Thoracic aorta (tissue), 2 donors: ENCODE data around the gene CHN2. TPM values are rescaled to one million over a fixed set of nuclear protein-coding genes. Genes with fewer than 3 reads are reported as not detected.

ENCODE experiments used
- ATAC-seq: fragments of 150-250 bp; one replicate; pipeline ENCODE4 v1.8.0; 2017; ENCODE audit warnings: low read depth; ENCODE audit not compliant: insufficient number of reproducible peaks, low FRiP score
- DNase-seq: peaks from one replicate; pipeline ENCODE4 v3.0.0-alpha.2; 2020; ENCODE audit warnings: low spot score
- H3K27ac ChIP-seq, 2 donors: fragments of 200-600 bp; sonication (generic); 1 replicate in 1 of 2; 2 replicates in 1 of 2; pipeline ENCODE4 v1.5.1; 2016; ENCODE audit warnings: mild to moderate bottlenecking in 2 of 2, moderate library complexity in 2 of 2
- H3K27me3 ChIP-seq: fragments of 200-600 bp; sonication (generic); replicated peaks from 2 replicates; pipeline ENCODE4 v1.6.0; 2016; ENCODE audit warnings: mild to moderate bottlenecking; ENCODE audit not compliant: insufficient read depth
- H3K36me3 ChIP-seq: fragments of 200-600 bp; sonication (generic); one replicate; pipeline ENCODE4 v1.5.1; 2016
- H3K4me1 ChIP-seq, 2 donors: fragments of 200-600 bp; sonication (generic); 1 replicate in 1 of 2; 2 replicates in 1 of 2; pipeline versions ENCODE4 v1.5.1 to v1.6.0; 2016; ENCODE audit warnings: low read depth in 2 of 2, mild to moderate bottlenecking in 1 of 2; ENCODE audit not compliant: control insufficient read depth in 1 of 2
- H3K4me3 ChIP-seq: fragments of 200-600 bp; sonication (generic); 2 replicates; pipeline ENCODE4 v1.5.1; 2016; ENCODE audit warnings: mild to moderate bottlenecking
- H3K9me3 ChIP-seq: fragments of 200-600 bp; sonication (generic); 2 replicates; pipeline ENCODE4 v1.5.1; 2016
- CTCF ChIP-seq: fragments of 200-600 bp; sonication (generic); IDR thresholded peaks from one replicate; pipeline ENCODE4 v1.5.1; 2019; ENCODE audit warnings: antibody characterized with exemption
- total RNA-seq, 2 donors: library from RNA; depleted of rRNA; stranded (reverse); fragments of >200 nt; gene quantifications; one replicate each; pipeline versions ENCODE4 v1.1.0 to v1.2.3, GENCODE V29; 2016

Gene CHN2
- total RNA-seq, 2 donors from 2014 or later, result 22.6 to 44.7 TPM

DNA sequence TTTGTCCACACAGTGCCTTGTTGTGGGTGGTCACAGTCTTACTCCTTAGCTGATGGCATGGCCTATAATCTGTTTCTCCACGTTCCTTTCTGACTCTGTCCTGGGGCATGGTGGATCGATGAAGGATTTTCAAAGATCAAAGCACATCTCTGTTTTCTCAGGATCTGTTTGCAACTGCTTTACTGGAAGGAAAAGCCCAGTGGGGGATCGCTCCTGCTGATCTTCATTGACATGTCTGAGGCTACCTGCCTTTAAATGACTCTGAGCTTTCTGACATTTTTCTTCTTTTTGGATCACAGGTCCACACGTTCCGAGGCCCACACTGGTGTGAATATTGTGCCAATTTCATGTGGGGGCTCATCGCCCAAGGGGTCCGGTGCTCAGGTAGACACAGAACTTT lies 301.1 kb downstream of the CHN2 start:
- no peak overlapping the region for H3K4me3 ChIP-seq
- H3K36me3 ChIP-seq, result no peaks in the 10 kb centered on the region
- no peaks in the 10 kb centered on the region for H3K9me3 ChIP-seq
- no peak for TF ChIP-seq CTCF
- DNase-seq (no peak), ATAC-seq (no peak)
- H3K27me3 ChIP-seq, result no peaks in the 10 kb centered on the region
- H3K4me1 ChIP-seq, result peaks cover 0 to 16% of the 10 kb centered on the region in 2 donors
- no peak overlapping the region for H3K27ac ChIP-seq

- no peaks in the 10 kb centered on the region for H3K9me3 ChIP-seq
Measured at GRCh38 chr7:29496355-29497020, 301.9 kb downstream of the CHN2 start.

GRCh38 chr7:29499932-29500331 lies 305.4 kb downstream of the CHN2 start:
- no peak for TF ChIP-seq CTCF
- H3K27me3 ChIP-seq, result no peaks in the 10 kb centered on the region
- no peak overlapping the region for H3K4me3 ChIP-seq
- peaks cover 0 to 9% of the 10 kb centered on the region in 2 donors for H3K4me1 ChIP-seq
- H3K9me3 ChIP-seq, result no peaks in the 10 kb centered on the region
- DNase-seq (no peak), ATAC-seq (no peak)
- no peak overlapping the region for H3K27ac ChIP-seq
- H3K36me3 ChIP-seq, result no peaks in the 10 kb centered on the region

More at GRCh38 chr7:29496355-29497020, 301.9 kb downstream of the CHN2 start:
- H3K27ac ChIP-seq, result no peak overlapping the region
- H3K4me1 ChIP-seq, result peaks cover 0 to 16% of the 10 kb centered on the region in 2 donors
- no peak overlapping the region for H3K4me3 ChIP-seq
- no peaks in the 10 kb centered on the region for H3K36me3 ChIP-seq
- no peaks in the 10 kb centered on the region for H3K27me3 ChIP-seq
- DNase-seq (no peak), ATAC-seq (no peak)
- TF ChIP-seq CTCF, result no peak

DNA sequence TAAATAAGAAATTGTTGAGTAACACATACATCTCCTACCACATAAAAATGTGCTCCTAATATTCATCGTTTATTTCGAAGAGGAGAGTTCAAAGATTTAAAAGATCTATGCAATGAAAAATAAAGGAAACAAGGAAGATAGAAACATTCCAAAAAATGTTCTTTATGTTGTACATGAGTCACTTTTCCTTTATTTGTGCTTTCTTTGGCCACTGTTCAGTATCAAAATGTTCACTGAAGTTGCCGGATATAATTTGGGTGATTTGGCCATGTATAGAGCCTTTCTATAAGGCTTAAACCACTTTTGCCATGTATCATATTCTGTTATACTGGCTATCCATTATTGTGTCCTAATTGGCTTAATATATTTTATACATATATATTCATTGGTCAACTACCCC lies 306.1 kb downstream of the CHN2 start:
- Histone ChIP-seq H3K36me3 (no peaks in the 10 kb centered on the region), H3K27ac (no peak overlapping the region), H3K9me3 (no peaks in the 10 kb centered on the region), H3K4me3 (no peak overlapping the region), H3K27me3 (no peaks in the 10 kb centered on the region), H3K4me1 (peaks cover 0 to 9% of the 10 kb centered on the region in 2 donors)
- ATAC-seq (no peak), DNase-seq (no peak)
- no peak for TF ChIP-seq CTCF

GRCh38 chr7:29502133-29502532 lies 307.6 kb downstream of the CHN2 start:
- H3K36me3 ChIP-seq, result no peaks in the 10 kb centered on the region
- no peak for ATAC-seq

More at GRCh38 chr7:29502133-29502532, 307.6 kb downstream of the CHN2 start:
- Histone ChIP-seq H3K27ac (no peak overlapping the region), H3K9me3 (no peaks in the 10 kb centered on the region), H3K4me3 (no peak overlapping the region), H3K27me3 (no peaks in the 10 kb centered on the region), H3K4me1 (peaks cover 0 to 7% of the 10 kb centered on the region in 2 donors)
- no peak for DNase-seq
- TF ChIP-seq CTCF, result no peak
